B cell (primary cell): ENCODE data around the gene SPACA6.

Experiments used
- EZH2 ChIP-seq: IDR thresholded peaks from 2 replicates; pipeline ENCODE4 v1.6.1; 2012; ENCODE audit warnings: borderline replicate concordance, low read depth, mild to moderate bottlenecking, moderate library complexity, low read length; ENCODE audit not compliant: insufficient read depth, poor library complexity, severe bottlenecking
- TF ChIP-seq, protein P1 (sequence below): fragments of 200-600 bp; IDR thresholded peaks from one replicate; pipeline ENCODE4 v1.8.0; 2022; ENCODE audit warnings: antibody characterized with exemption, mild to moderate bottlenecking

DNA sequence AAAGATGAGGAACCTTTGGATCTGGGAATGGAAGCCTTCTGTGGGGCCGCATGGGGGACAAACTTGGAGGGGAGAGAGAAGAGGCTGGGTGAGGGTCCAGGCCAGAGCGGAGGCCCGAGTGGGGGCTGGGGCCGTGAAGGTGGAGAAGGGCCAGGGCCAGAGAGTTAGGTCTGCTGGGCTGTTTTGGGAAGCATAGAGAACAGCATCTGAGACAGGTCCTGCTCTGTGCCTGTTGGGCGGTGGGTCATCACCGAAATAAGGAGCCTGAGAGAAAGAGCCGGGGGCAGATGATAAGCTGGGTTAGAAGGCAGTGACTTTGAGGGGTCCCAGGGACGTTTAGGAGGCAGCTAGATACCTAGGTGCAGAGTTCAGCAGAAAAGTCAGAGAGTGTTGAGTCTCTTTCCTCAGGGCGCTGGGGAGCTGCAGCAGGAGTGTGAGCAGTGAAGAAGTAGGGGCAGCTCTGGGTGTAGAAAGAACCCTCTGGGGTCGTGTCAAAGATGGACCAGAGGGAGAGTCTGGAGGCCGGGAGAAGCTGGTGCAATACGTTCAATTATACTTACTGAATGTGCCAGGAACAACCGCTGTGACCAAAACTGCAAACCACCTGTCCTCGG is 2.7 kb downstream of the SPACA6 start:
- TF ChIP-seq, protein P1, sequence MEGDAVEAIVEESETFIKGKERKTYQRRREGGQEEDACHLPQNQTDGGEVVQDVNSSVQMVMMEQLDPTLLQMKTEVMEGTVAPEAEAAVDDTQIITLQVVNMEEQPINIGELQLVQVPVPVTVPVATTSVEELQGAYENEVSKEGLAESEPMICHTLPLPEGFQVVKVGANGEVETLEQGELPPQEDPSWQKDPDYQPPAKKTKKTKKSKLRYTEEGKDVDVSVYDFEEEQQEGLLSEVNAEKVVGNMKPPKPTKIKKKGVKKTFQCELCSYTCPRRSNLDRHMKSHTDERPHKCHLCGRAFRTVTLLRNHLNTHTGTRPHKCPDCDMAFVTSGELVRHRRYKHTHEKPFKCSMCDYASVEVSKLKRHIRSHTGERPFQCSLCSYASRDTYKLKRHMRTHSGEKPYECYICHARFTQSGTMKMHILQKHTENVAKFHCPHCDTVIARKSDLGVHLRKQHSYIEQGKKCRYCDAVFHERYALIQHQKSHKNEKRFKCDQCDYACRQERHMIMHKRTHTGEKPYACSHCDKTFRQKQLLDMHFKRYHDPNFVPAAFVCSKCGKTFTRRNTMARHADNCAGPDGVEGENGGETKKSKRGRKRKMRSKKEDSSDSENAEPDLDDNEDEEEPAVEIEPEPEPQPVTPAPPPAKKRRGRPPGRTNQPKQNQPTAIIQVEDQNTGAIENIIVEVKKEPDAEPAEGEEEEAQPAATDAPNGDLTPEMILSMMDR = no peak
- TF ChIP-seq EZH2 = no peak
